A673 (cell line): Measurements from ENCODE around the gene TMEM61. TPM values are rescaled to one million over a fixed set of nuclear protein-coding genes. Genes with fewer than 3 reads are reported as not detected.

Experiments
- BruUV-seq: library from RNA; stranded (reverse); fragments of 400-500 nt; replicated peaks from 2 replicates; lab custom pipeline; 2021; lab: Mats Ljungman, UMichigan
- CTCF ChIA-PET: fragments of 300-600 bp; sonication (Branson Sonifier 250); formaldehyde crosslinking; loops from one replicate; lab custom pipeline; 2022; ENCODE audit warnings: antibody characterized with exemption; lab: Charles Lee
- POLR2A ChIA-PET: fragments of 300-600 bp; sonication (Branson Sonifier 250); formaldehyde crosslinking; loops from one replicate; lab custom pipeline; 2022; ENCODE audit warnings: antibody characterized with exemption; ENCODE audit not compliant: low non-redundant PET; lab: Charles Lee
- DNase-seq: peaks from one replicate; pipeline ENCODE4 v3.0.0-alpha.2; 2015; ENCODE audit warnings: low spot score
- H3K27ac ChIP-seq: fragments of 200-600 bp; sonication (generic); 2 replicates; pipeline ENCODE4 v1.5.1; 2016; ENCODE audit warnings: mixed run types, low read depth, mild to moderate bottlenecking, mixed read lengths, antibody characterized with exemption, low read length; ENCODE audit not compliant: poor library complexity, severe bottlenecking
- H3K27me3 ChIP-seq: fragments of 200-600 bp; sonication (generic); replicated peaks from 2 replicates; pipeline ENCODE4 v1.6.1; 2017; ENCODE audit warnings: mixed run types, low read depth, mild to moderate bottlenecking, mixed read lengths, antibody characterized with exemption, low read length; ENCODE audit not compliant: insufficient read depth, poor library complexity
- H3K36me3 ChIP-seq: fragments of 200-600 bp; sonication (generic); 2 replicates; pipeline ENCODE4 v1.6.1; 2016; ENCODE audit warnings: mixed run types, mild to moderate bottlenecking, mixed read lengths, antibody characterized with exemption, low read length; ENCODE audit not compliant: insufficient read depth, poor library complexity, severe bottlenecking
- H3K4me1 ChIP-seq: fragments of 200-600 bp; sonication (generic); 2 replicates; pipeline ENCODE4 v1.6.1; 2017; ENCODE audit warnings: mixed run types, mild to moderate bottlenecking, mixed read lengths, antibody characterized with exemption, low read length; ENCODE audit not compliant: insufficient read depth, poor library complexity, severe bottlenecking
- H3K4me3 ChIP-seq: fragments of 200-600 bp; sonication (generic); 2 replicates; pipeline ENCODE4 v1.5.1; 2016; ENCODE audit warnings: low read depth, mixed run types, mild to moderate bottlenecking, mixed read lengths, low read length; ENCODE audit not compliant: poor library complexity, severe bottlenecking
- H3K9me3 ChIP-seq: fragments of 200-600 bp; sonication (generic); 2 replicates; pipeline ENCODE4 v1.6.1; 2016; ENCODE audit warnings: mixed run types, low read depth, mild to moderate bottlenecking, mixed read lengths, antibody characterized with exemption, low read length; ENCODE audit not compliant: poor library complexity, severe bottlenecking
- EZH2 ChIP-seq: fragments of 200-600 bp; sonication (generic); IDR thresholded peaks from 2 replicates; pipeline ENCODE4 v1.6.1; 2017; ENCODE audit warnings: borderline replicate concordance, low read depth, mild to moderate bottlenecking, mixed read lengths, antibody characterized with exemption, low read length; ENCODE audit not compliant: poor library complexity, severe bottlenecking
- intact Hi-C: fragments of 100-400 bp; cut with micrococcal nuclease; formaldehyde crosslinking; loops from one replicate; pipeline ENCODE4 v1.10.0; 2022; ENCODE audit not compliant: unreplicated experiment
- total RNA-seq: library from RNA; stranded (reverse); gene quantifications from 2 replicates; pipeline ENCODE4 v1.2.3, GENCODE V29; 2021
- TF ChIP-seq, protein P1 (sequence below): fragments of 300-800, 200-600 bp; sonication (generic); conservative IDR thresholded peaks from 2 replicates; pipeline ENCODE4 v1.5.1; 2017; ENCODE audit warnings: low read depth, mild to moderate bottlenecking, antibody characterized with exemption, low read length, moderate library complexity, mixed read lengths

TMEM61 gene
- total RNA-seq, 1 experiment from 2014 or later = not detected

DNA sequence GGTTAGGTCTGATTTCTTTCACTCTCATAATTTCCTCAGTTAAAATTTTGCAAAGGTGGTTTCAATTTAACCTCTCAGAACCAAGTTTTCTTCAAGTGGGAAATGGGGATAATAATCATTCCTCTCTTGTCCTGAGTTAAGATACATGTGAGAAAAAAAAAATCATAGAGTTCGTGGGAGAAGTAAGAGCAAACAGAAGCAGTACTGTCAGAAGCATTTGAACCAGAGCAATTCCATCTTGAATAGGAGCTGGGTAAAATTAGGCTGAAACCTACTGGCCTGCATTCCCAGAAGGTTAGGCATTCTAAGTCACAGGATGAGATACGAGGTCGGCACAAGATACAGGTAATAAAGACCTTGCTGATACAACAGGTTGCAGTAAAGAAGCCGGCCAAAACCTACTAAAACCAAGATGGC lies 28.6 kb upstream of the TMEM61 start:
- DNase-seq = no peak
- Histone ChIP-seq H3K4me3 (no peak overlapping the region), H3K9me3 (no peaks in the 10 kb centered on the region), H3K4me1 (no peaks in the 10 kb centered on the region), H3K27ac (no peak overlapping the region), H3K27me3 (no peaks in the 10 kb centered on the region), H3K36me3 (no peaks in the 10 kb centered on the region)
- TF ChIP-seq, protein P1, sequence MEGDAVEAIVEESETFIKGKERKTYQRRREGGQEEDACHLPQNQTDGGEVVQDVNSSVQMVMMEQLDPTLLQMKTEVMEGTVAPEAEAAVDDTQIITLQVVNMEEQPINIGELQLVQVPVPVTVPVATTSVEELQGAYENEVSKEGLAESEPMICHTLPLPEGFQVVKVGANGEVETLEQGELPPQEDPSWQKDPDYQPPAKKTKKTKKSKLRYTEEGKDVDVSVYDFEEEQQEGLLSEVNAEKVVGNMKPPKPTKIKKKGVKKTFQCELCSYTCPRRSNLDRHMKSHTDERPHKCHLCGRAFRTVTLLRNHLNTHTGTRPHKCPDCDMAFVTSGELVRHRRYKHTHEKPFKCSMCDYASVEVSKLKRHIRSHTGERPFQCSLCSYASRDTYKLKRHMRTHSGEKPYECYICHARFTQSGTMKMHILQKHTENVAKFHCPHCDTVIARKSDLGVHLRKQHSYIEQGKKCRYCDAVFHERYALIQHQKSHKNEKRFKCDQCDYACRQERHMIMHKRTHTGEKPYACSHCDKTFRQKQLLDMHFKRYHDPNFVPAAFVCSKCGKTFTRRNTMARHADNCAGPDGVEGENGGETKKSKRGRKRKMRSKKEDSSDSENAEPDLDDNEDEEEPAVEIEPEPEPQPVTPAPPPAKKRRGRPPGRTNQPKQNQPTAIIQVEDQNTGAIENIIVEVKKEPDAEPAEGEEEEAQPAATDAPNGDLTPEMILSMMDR = no peak
- TF ChIP-seq EZH2 = no peak
- CTCF ChIA-PET = no interaction called here
- BruUV-seq = no TSS peak
- POLR2A ChIA-PET = no interaction called here
- intact Hi-C loops = loop anchor here (10.0 kb wide), 1 partner anchor 1633 kb away; no protein-coding TSS in a partner anchor

DNA sequence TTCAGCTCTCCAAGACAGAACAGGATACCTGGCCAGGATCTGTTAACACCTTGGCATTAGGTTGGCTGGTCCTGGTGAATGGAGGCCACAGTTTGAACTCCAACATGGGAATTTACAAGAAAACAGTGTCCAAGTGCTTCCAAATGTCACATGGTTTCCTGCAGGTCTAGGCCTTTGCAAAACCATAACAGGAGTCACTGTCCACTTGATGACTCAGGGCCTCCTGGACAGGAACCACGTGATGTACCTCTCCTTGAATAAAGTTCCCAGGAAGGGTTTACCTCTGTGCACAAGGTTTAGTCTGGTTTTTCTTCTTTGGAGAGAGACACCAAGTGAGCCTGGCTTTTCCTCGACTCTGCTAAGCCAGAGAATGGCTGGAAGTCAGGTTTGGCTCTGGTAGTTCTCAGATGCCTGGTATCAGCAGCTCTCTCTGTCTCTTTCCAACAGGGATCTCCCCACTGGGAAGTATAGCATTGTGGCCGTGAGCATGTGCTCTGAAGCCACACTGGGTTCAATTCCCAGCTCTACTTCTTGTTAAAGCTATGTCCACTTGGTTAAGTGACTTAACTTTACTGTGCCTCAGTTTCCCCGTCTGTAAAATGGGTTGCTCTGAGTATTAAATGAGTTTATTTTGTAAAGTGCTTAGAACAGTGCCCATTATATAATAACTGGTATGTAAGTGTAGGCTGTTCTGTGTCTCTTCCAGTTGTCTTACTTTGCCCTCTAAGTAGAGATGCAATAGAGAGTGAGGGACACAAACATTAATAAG lies 27.3 kb upstream of the TMEM61 start:
- Histone ChIP-seq H3K27me3 (no peaks in the 10 kb centered on the region), H3K9me3 (no peaks in the 10 kb centered on the region), H3K4me1 (no peaks in the 10 kb centered on the region), H3K4me3 (no peak overlapping the region), H3K27ac (no peak overlapping the region), H3K36me3 (no peaks in the 10 kb centered on the region)
- no peak for TF ChIP-seq EZH2
- TF ChIP-seq, protein P1 = no peak
- ChIA-PET CTCF (no interaction called here), POLR2A (no interaction called here)
- DNase-seq = no peak
- no TSS peak for BruUV-seq
- intact Hi-C loops = loop anchor here (10.0 kb wide), 1 partner anchor 1632 kb away; no protein-coding TSS in a partner anchor

DNA sequence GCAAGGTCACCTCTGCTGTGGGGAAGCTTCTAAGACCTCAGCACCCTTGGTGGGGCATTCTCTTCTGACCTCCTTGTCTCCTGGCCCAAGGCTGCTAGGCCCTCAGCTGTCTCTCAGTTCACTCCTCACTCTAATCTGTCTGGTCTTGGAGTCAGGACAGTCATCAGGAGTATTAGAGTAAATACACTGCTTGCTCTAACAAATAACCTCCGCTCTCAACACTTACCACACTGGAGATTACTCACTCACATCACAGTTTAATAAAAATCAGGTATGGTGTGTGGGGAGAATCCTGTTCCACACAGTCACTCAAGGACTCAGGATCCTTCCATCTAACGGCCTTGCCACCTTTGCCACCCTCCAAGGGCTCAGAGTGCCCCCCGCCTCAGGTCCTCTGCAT lies 26.6 kb upstream of the TMEM61 start:
- Histone ChIP-seq H3K4me3 (no peak overlapping the region), H3K27me3 (no peaks in the 10 kb centered on the region), H3K9me3 (no peaks in the 10 kb centered on the region), H3K4me1 (no peaks in the 10 kb centered on the region), H3K36me3 (no peaks in the 10 kb centered on the region), H3K27ac (no peak overlapping the region)
- BruUV-seq = no TSS peak
- intact Hi-C loops = loop anchor here (10.0 kb wide), 1 partner anchor 1631 kb away; no protein-coding TSS in a partner anchor
- DNase-seq = no peak
- ChIA-PET POLR2A (no interaction called here), CTCF (no interaction called here)
- TF ChIP-seq, protein P1 = no peak
- TF ChIP-seq EZH2 = no peak
